AG04450 (cell line): Measurements from ENCODE around the gene TSPAN33. TPM values are rescaled to one million over a fixed set of nuclear protein-coding genes. Genes with fewer than 3 reads are reported as not detected.

ENCODE experiments used
- CTCF ChIA-PET: fragments of 300-600, 350-600 bp; formaldehyde crosslinking; extraction: SDS; loops from one replicate; lab custom pipeline; 2022; ENCODE audit warnings: antibody characterized with exemption, inconsistent platforms; lab: Charles Lee
- POLR2A ChIA-PET: fragments of 350-600 bp; formaldehyde crosslinking; extraction: SDS; loops from one replicate; lab custom pipeline; 2021; ENCODE audit warnings: antibody characterized with exemption, inconsistent platforms; lab: Yijun Ruan, JAX
- DNase-seq: peaks from one replicate; pipeline ENCODE4 v3.0.0-alpha.2; 2011; ENCODE audit warnings: low read depth, low spot score
- H3K27ac ChIP-seq: one replicate; pipeline ENCODE4 v1.5.1; 2012; ENCODE audit warnings: low read depth, low read length, control low read depth
- H3K27me3 ChIP-seq: one replicate; pipeline ENCODE4 v1.6.0; 2012; ENCODE audit warnings: low read length; ENCODE audit not compliant: control insufficient read depth, insufficient read depth
- H3K4me3 ChIP-seq: 2 replicates; pipeline ENCODE4 v1.5.1; 2011; ENCODE audit warnings: mild to moderate bottlenecking, low read depth, low read length, control low read depth
- H3K9me3 ChIP-seq: 2 replicates; pipeline ENCODE4 v1.5.1; 2012; ENCODE audit warnings: low read length; ENCODE audit not compliant: control insufficient read depth, insufficient read depth
- polyA plus RNA-seq: library from polyadenylated mRNA; depleted of rRNA; stranded (reverse); fragments of >200 nt; gene quantifications from 2 replicates; pipeline ENCODE4 v1.2.3, GENCODE V29; 2011
- TF ChIP-seq, protein P1 (sequence below): IDR thresholded peaks from 2 replicates; pipeline ENCODE4 v1.5.1; 2011; ENCODE audit warnings: low read depth, low read length, control low read depth, inconsistent platforms

TSPAN33 gene
- polyA plus RNA-seq, 1 experiment, result 0.88 TPM

DNA sequence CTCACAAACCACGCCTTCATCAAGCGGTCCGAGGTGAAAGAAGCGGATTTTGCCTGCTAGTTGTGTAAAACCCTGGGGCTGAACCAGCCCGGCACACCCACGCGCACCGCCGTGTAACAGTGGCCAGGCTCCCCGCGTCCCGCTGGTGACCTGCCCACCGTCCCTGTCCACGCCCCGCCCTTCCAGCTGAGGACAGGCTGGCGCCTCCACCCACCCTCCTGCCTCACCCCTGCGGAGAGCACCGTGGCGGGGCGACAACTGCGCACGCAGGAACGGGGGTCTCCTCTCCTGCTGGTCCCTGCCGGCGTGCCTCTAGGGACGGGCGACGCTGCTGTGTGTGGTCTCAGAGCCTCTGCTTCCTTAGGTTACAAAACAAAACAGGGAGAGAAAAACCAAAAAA, 16.9 kb upstream of the TSPAN33 start:
- TF ChIP-seq, protein P1, sequence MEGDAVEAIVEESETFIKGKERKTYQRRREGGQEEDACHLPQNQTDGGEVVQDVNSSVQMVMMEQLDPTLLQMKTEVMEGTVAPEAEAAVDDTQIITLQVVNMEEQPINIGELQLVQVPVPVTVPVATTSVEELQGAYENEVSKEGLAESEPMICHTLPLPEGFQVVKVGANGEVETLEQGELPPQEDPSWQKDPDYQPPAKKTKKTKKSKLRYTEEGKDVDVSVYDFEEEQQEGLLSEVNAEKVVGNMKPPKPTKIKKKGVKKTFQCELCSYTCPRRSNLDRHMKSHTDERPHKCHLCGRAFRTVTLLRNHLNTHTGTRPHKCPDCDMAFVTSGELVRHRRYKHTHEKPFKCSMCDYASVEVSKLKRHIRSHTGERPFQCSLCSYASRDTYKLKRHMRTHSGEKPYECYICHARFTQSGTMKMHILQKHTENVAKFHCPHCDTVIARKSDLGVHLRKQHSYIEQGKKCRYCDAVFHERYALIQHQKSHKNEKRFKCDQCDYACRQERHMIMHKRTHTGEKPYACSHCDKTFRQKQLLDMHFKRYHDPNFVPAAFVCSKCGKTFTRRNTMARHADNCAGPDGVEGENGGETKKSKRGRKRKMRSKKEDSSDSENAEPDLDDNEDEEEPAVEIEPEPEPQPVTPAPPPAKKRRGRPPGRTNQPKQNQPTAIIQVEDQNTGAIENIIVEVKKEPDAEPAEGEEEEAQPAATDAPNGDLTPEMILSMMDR, result no peak
- POLR2A ChIA-PET, result no interaction called here

DNA sequence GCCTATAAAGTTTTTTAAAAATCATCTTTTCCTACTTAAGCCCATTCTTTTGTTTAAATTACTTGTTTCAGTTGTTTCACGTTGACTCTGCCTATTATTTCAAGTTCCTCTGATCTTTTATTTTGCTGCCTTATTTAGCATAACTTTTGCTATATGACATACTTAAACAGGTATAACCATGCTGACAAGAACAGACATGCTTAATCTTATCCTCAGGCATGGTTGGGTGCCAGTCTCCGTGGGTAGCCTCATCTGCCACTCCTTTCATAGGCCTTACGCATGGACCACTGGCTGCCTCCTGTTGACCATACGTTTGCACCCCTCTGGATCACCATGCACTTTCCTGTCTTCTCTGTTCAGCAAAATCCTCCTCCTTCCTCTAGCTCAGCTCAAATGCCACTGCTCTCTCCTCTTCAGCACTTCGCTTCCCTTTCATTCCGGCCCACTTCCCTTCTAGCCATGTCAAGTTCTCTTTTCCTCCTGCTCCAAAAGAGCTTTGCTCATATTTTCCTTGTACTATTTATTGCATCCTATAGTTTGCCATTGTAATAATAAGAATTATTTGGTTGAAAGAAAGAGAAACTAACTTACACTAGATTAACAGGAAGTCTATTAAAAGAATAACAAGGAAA, 10.0 kb upstream of the TSPAN33 start:
- ChIA-PET CTCF (interaction anchor here (1.0 to 2.9 kb wide), 3 partner anchors 29 to 43 kb away, joined by 3 to 18 read pairs (median 4); no protein-coding TSS in a partner anchor), POLR2A (no interaction called here)
- H3K9me3 ChIP-seq, result no peaks in the 10 kb centered on the region
- TF ChIP-seq, protein P1, result no peak
- no peak for DNase-seq
- H3K27ac ChIP-seq, result no peak overlapping the region
- H3K27me3 ChIP-seq, result peaks cover 12% of the 10 kb centered on the region
- H3K4me3 ChIP-seq, result no peak overlapping the region

More for the DNA sequence above, 16.9 kb upstream of the TSPAN33 start:
- DNase-seq, result no peak
- H3K27ac ChIP-seq, result no peak overlapping the region
- peaks cover 28% of the 10 kb centered on the region for H3K27me3 ChIP-seq
- CTCF ChIA-PET, result interaction anchor here (0.5 to 2.1 kb wide), 3 partner anchors 35 to 42 kb away, joined by 3 to 7 read pairs (median 4); no protein-coding TSS in a partner anchor
- H3K4me3 ChIP-seq, result no peak overlapping the region
- H3K9me3 ChIP-seq, result peaks cover 13% of the 10 kb centered on the region; the same call in 1 of the 2 replicates

DNA sequence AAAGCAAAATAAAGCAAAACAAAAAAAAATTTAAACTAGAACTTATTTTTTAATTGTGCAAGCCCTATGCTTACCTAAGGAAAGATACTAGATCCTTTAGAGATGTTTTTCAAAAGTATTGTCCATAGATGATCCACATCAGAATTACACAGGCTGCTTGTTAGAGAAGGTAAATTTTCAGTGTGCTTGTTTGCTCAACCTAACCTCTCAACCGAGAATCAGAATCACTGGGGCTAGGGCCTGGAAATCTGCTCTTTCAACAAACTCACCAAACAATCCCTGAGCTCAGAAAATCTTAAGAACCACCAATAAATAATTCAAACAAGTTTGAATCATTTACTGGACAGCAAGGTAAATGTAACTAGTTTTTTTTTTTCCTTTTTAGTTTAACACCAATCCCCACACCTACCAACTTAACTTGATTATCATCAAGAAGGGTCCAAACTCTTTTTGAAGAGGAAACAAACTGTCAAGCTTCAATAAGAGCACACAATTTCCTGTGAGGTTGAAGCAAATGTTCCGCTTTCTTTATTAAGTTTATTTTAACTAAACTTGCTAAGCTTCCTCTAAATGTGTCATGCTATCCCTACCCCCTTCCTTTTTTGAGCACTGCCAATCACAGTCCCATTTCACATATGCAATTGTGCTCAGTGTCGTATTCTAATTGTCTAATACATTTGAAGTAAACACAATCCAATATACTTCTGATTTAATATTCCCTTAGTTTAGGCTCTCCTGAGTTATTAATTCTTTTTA, 7.4 kb upstream of the TSPAN33 start:
- POLR2A ChIA-PET, result no interaction called here
- no peak for DNase-seq
- CTCF ChIA-PET, result interaction anchor here (0.6 to 2.9 kb wide), 2 partner anchors 27 to 45 kb away, joined by 3 to 18 read pairs; no protein-coding TSS in a partner anchor
- Histone ChIP-seq H3K27me3 (peaks cover 8% of the 10 kb centered on the region), H3K4me3 (no peak overlapping the region), H3K9me3 (no peaks in the 10 kb centered on the region), H3K27ac (no peak overlapping the region)
- TF ChIP-seq, protein P1, result no peak

DNA sequence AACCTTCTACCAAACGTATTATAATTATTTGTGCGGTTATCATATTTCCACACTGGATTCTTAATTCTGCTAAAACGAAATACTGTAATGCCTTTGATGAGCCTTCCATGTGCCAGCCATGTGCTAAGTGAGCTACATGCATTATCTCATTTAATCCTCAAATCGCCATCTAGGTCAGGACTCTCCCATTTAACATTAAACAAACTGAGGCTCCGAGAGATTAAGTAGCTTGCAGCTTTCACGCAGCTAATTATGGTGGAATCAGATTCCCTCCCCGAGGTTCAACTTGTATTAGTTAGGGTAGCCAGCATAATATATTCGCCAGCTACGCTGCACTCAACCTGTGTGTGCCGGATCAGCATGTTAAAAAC, 798 bp upstream of the TSPAN33 start:
- Histone ChIP-seq H3K9me3 (no peaks in the 10 kb centered on the region; the same call in 1 of the 2 replicates), H3K27ac (no peak overlapping the region), H3K4me3 (no peak overlapping the region), H3K27me3 (peaks cover 52% of the 10 kb centered on the region)
- POLR2A ChIA-PET, result no interaction called here
- CTCF ChIA-PET, result interaction anchor here (1.7 kb wide), 1 partner anchor 20 kb away, joined by 8 read pairs; no protein-coding TSS in a partner anchor
- TF ChIP-seq, protein P1, result no peak
- DNase-seq, result no peak
